Mesendoderm (in vitro differentiated cells): ENCODE results near the gene SYT2.
A peak's percentile ranks its signal among the peaks of the same experiment; 100 is the strongest.
"Not testable (repeated sequence)": the region's sequence is repeated elsewhere in the genome, so short reads cannot be mapped to it uniquely, and the experiment has no call there.

Experiments used
- DNase-seq: peaks from one replicate; pipeline ENCODE4 v3.0.0; 2013
- H2AK5ac ChIP-seq: 2 replicates; pipeline ENCODE4 v1.6.1; 2013; ENCODE audit warnings: low read length, inconsistent platforms
- H2BK120ac ChIP-seq: 2 replicates; pipeline ENCODE4 v1.6.1; 2013; ENCODE audit warnings: low read depth, mild to moderate bottlenecking, low read length, moderate library complexity, mixed read lengths
- H2BK15ac ChIP-seq: replicated peaks from 2 replicates; pipeline ENCODE4 v1.6.1; 2013; ENCODE audit warnings: low read depth, mild to moderate bottlenecking, moderate library complexity
- H2BK5ac ChIP-seq: 2 replicates; pipeline ENCODE4 v1.6.1; 2013; ENCODE audit warnings: low read length, inconsistent platforms
- H3K18ac ChIP-seq: 2 replicates; pipeline ENCODE4 v1.6.1; 2013; ENCODE audit warnings: mild to moderate bottlenecking, low read length, mixed read lengths
- H3K23ac ChIP-seq: one replicate; pipeline ENCODE4 v1.6.1; 2013; ENCODE audit warnings: low read length
- H3K27ac ChIP-seq: 2 replicates; pipeline ENCODE4 v1.5.1; 2013; ENCODE audit warnings: low read depth, mild to moderate bottlenecking, inconsistent platforms, low read length, moderate library complexity
- H3K27me3 ChIP-seq: 2 replicates; pipeline ENCODE4 v1.6.1; 2013; ENCODE audit warnings: low read length, control low read depth, mild to moderate bottlenecking, inconsistent platforms; ENCODE audit not compliant: insufficient read depth, poor library complexity
- H3K36me3 ChIP-seq: 2 replicates; pipeline ENCODE4 v1.6.1; 2013; ENCODE audit warnings: low read length, inconsistent platforms; ENCODE audit not compliant: control insufficient read depth, insufficient read depth
- H3K4ac ChIP-seq: one replicate; pipeline ENCODE4 v1.6.1; 2013; ENCODE audit warnings: low read depth, mild to moderate bottlenecking, low read length, moderate library complexity
- H3K4me1 ChIP-seq: 2 replicates; pipeline ENCODE4 v1.6.1; 2013; ENCODE audit warnings: low read depth, low read length, inconsistent platforms; ENCODE audit not compliant: control insufficient read depth
- H3K4me2 ChIP-seq: 2 replicates; pipeline ENCODE4 v1.6.1; 2013; ENCODE audit warnings: low read length
- H3K4me3 ChIP-seq: 2 replicates; pipeline ENCODE4 v1.5.1; 2013; ENCODE audit warnings: mild to moderate bottlenecking, low read length
- H3K56ac ChIP-seq: one replicate; pipeline ENCODE4 v1.6.1; 2013; ENCODE audit warnings: low read length
- H3K79me1 ChIP-seq: 2 replicates; pipeline ENCODE4 v1.6.1; 2013; ENCODE audit warnings: low read length, inconsistent platforms
- H3K79me2 ChIP-seq: 2 replicates; pipeline ENCODE4 v1.6.1; 2013; ENCODE audit warnings: mild to moderate bottlenecking, low read length; ENCODE audit not compliant: control insufficient read depth, insufficient read depth
- H3K9ac ChIP-seq: 2 replicates; pipeline ENCODE4 v1.6.1; 2013; ENCODE audit warnings: low read length, inconsistent platforms
- H4K5ac ChIP-seq: one replicate; pipeline ENCODE4 v1.6.1; 2013; ENCODE audit warnings: low read length
- H4K8ac ChIP-seq: one replicate; pipeline ENCODE4 v1.6.1; 2013; ENCODE audit warnings: low read depth, mild to moderate bottlenecking, control low read depth, low read length, moderate library complexity
- WGBS: extraction: QIAGEN DNeasy Blood & Tissue Kit; methylation state at CpG from one replicate; pipeline ENCODE4 v1.1.7; 2013; ENCODE audit warnings: low lambda C conversion rate, missing lambda C conversion rate; ENCODE audit not compliant: insufficient coverage; ENCODE audit errors: extremely low coverage; 5-methylcytosine and 5-hydroxymethylcytosine counted together

Gene SYT2

DNA sequence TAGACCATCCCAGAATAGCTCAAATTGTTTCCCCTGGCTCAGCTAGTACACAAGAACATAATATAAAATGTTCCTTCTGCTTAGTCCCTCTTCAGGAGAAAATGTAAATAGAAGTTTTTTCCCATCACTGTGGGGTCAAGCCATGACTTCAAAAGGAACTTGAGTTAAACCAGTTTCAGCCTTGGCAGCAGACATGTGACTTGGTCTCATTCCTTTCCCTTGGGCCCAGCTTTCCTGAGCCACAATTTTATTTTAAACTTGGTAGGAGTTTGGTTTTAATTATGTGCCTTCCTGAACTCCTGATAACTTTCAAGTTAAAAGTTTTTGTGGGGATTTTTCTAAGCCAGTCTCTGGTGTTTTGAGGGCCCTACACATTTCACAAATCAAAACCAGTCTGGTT lies 157.6 kb downstream of the SYT2 start:
- H3K79me1 ChIP-seq, H3K4me3 ChIP-seq, H2BK15ac ChIP-seq, H3K23ac ChIP-seq, H4K5ac ChIP-seq, H3K4me1 ChIP-seq, H3K4ac ChIP-seq, H3K9ac ChIP-seq, H3K56ac ChIP-seq, H3K79me2 ChIP-seq, H3K18ac ChIP-seq, H3K27me3 ChIP-seq, H4K8ac ChIP-seq, H3K36me3 ChIP-seq, DNase-seq, H2BK5ac ChIP-seq, H2AK5ac ChIP-seq, H3K27ac ChIP-seq, H3K4me2 ChIP-seq: not testable (repeated sequence)
- H2BK120ac ChIP-seq, result peak overlapping the region; percentile 45

DNA sequence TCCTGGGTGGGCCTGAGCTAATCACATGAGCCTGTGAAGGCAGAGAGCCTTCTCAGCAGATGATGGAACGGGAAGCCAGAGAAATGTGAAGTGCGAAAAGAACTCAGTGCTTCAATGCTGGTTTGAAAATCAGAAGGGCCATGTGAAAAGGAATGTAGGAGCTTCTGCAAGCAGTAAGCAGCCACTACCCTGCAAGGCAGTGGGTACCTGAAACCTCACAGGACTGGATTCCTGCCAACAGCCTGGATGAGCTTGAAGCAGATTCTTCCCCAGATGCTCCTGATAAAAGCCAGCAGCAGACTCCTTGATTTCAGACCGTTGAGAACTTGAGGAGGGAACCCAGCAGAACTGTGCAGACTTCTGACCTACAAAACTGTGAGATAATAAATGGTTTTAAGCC lies 158.6 kb downstream of the SYT2 start:
- no peaks in the 10 kb centered on the region for H3K36me3 ChIP-seq
- H3K79me1 ChIP-seq, result no peaks in the 10 kb centered on the region
- no peak overlapping the region for H2BK5ac ChIP-seq
- no peak overlapping the region for H2AK5ac ChIP-seq
- no peaks in the 10 kb centered on the region for H3K79me2 ChIP-seq
- no peaks in the 10 kb centered on the region for H3K27me3 ChIP-seq
- H3K56ac ChIP-seq, result no peak overlapping the region
- H4K5ac ChIP-seq, result no peak overlapping the region
- no peak overlapping the region for H3K27ac ChIP-seq
- no peak overlapping the region for H3K4ac ChIP-seq
- H3K23ac ChIP-seq, result no peak overlapping the region
- no peak overlapping the region for H3K4me2 ChIP-seq
- H3K9ac ChIP-seq, result no peak overlapping the region
- no peak overlapping the region for H4K8ac ChIP-seq
- no peak overlapping the region for H3K18ac ChIP-seq
- no CpG with 5 or more reads among the region's 3 CpGs for WGBS
- no peak overlapping the region for H2BK120ac ChIP-seq
- H2BK15ac ChIP-seq, result no peak overlapping the region
- DNase-seq, result peak; percentile 66
- no peaks in the 10 kb centered on the region for H3K4me1 ChIP-seq
- no peak overlapping the region for H3K4me3 ChIP-seq

DNA sequence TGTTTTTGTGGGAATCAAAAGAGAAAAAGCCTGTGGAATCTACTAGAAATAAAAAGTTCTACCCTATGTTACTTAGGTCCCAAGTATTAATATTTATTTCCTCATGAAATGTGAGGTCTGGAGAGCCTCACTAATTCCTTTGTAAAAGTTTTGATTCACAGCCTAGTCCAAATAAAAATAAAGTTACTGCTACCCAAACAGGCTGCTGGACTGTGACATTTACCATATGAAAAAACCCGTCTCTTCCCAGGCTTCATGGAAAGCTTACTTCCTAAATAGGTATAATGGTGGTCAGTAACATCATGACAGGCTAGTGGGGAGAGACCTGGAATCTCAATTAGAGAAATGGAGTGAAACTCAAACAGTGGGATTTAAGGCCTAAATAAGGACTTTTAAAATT lies 160.2 kb downstream of the SYT2 start:
- not testable (repeated sequence) for H4K5ac ChIP-seq, H4K8ac ChIP-seq, H2BK120ac ChIP-seq, H3K4me3 ChIP-seq, H3K27me3 ChIP-seq, H3K56ac ChIP-seq, H3K36me3 ChIP-seq, H3K9ac ChIP-seq, H3K23ac ChIP-seq, H2AK5ac ChIP-seq, H2BK15ac ChIP-seq, H3K4me2 ChIP-seq, H3K4me1 ChIP-seq, H3K4ac ChIP-seq, H3K79me1 ChIP-seq, H3K18ac ChIP-seq, DNase-seq, H3K27ac ChIP-seq, H3K79me2 ChIP-seq, H2BK5ac ChIP-seq
- no CpG with 5 or more reads among the region's 1 CpG for WGBS

DNA sequence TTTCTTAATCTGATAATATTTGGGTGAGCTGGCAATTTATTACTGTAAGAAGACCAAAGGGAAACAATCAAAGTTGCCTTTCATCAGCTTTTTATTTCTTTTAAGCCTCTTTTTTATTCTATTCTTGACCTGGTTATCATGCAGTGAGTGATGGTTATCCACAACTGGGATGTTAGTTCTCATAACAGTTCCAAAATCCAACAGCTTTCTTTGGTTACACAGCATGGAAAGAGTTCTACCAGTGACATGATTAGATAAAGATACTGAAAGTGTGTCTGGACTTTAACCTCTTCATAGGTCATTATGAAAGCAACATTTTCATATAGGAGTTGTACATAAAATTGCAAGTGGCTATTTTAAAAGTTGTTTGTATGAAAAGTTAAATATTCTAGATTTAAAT lies 163.0 kb downstream of the SYT2 start:
- Histone ChIP-seq H2BK15ac (no peak overlapping the region), H3K36me3 (no peaks in the 10 kb centered on the region), H3K79me2 (no peaks in the 10 kb centered on the region), H3K4me2 (no peak overlapping the region), H3K4me3 (no peak overlapping the region), H3K18ac (no peak overlapping the region), H3K4ac (no peak overlapping the region), H4K5ac (no peak overlapping the region), H2BK120ac (no peak overlapping the region), H3K27me3 (no peaks in the 10 kb centered on the region), H3K4me1 (no peaks in the 10 kb centered on the region), H3K9ac (no peak overlapping the region), H3K23ac (no peak overlapping the region), H4K8ac (no peak overlapping the region), H2BK5ac (no peak overlapping the region), H3K27ac (no peak overlapping the region), H2AK5ac (no peak overlapping the region), H3K79me1 (no peaks in the 10 kb centered on the region), H3K56ac (no peak overlapping the region)
- no peak for DNase-seq

DNA sequence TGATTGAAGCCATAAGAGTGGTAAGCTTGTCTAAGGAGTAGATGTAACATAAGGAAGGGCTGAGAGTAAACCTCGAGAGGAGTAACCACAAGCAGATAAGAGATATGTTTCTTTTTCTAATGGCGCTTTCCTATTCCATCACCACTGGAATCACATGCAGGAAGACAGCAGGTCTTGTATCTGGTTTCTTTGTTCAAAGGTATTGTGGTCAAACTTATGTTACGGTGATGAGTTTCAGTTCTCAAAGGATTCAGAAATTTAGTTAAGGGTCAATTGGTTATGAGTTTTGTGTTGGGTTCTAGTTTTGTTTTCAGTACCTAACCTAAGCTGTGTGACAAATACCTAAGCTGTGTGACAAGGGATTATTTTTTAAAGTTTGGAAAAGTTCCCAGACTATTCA lies 163.5 kb downstream of the SYT2 start:
- not testable (repeated sequence) for H3K27ac ChIP-seq, H2BK15ac ChIP-seq, H3K27me3 ChIP-seq

DNA sequence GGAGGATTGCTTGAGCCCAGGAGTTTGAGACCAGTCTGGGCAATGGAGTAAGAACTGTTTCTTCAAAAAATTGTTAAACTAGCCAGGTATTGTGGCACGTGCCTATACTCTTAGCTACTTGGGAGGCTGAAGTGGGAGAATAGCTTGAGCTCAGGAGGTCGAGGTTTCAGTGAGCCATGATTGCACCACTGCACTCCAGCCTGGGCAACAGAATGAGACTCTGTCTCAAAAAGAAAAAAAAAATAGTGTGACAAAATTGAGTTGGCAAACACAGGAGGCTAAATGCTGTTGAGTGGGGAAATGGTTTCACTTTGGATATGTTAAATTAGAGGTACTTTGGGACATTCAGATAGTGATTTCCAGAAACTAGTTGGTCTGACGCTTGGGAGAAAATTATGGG lies 163.9 kb downstream of the SYT2 start:
- not testable (repeated sequence) for H3K4me2 ChIP-seq, H3K79me2 ChIP-seq, H2BK120ac ChIP-seq, H2BK15ac ChIP-seq, H3K27ac ChIP-seq, H3K4me1 ChIP-seq, H4K8ac ChIP-seq, H3K9ac ChIP-seq, H3K4ac ChIP-seq, H3K4me3 ChIP-seq, H3K23ac ChIP-seq, DNase-seq, H3K56ac ChIP-seq, H3K27me3 ChIP-seq, H4K5ac ChIP-seq, H3K79me1 ChIP-seq, H2BK5ac ChIP-seq, H3K18ac ChIP-seq, H3K36me3 ChIP-seq, H2AK5ac ChIP-seq
- no CpG with 5 or more reads among the region's 3 CpGs for WGBS

More for the DNA sequence above, 163.5 kb downstream of the SYT2 start:
- H3K4me2 ChIP-seq, H3K23ac ChIP-seq, H3K36me3 ChIP-seq, DNase-seq, H3K4ac ChIP-seq, H3K18ac ChIP-seq, H3K4me3 ChIP-seq, H4K5ac ChIP-seq, H3K79me2 ChIP-seq, H3K56ac ChIP-seq, H2BK5ac ChIP-seq, H2AK5ac ChIP-seq, H3K9ac ChIP-seq, H4K8ac ChIP-seq, H3K79me1 ChIP-seq, H3K4me1 ChIP-seq, H2BK120ac ChIP-seq: not testable (repeated sequence)
- WGBS, result no CpG with 5 or more reads among the region's 3 CpGs
